ENCODE results near the gene ALDH18A1. TPM values are rescaled to one million over a fixed set of nuclear protein-coding genes. Genes with fewer than 3 reads are reported as not detected.

The ALDH18A1 gene
- total and polyA plus RNA-seq, 2 experiments from 2014 or later: 92.4 to 121 TPM

- peak overlapping the region; percentile 84 for H3K9ac ChIP-seq
- H4K20me1 ChIP-seq (ENCODE audit: insufficient read depth): peaks cover 8% of the 10 kb centered on the region; the same call in 1 of the 2 replicates
- 1 to 3% methylated on average over 22 to 23 of the region's 23 CpGs for WGBS, 2 experiments (ENCODE audit: low coverage in 1 of 2, low lambda C conversion rate in 2 of 2, missing lambda C conversion rate in 2 of 2)
- peaks cover 25% of the 10 kb centered on the region for H3K36me3 ChIP-seq (ENCODE audit: low read depth)
- peak; percentile 50 for DNase-seq
- H3K9me3 ChIP-seq (ENCODE audit: low read depth): no peaks in the 10 kb centered on the region
- peak overlapping the region; percentile 95 for H3K4me3 ChIP-seq
- H3F3A ChIP-seq (ENCODE audit: insufficient read depth): 0 out of 2 replicates have a peak, but pooled peaks cover 7% of the 10 kb centered on the region
- peak overlapping the region; percentile 96 for H3K4me2 ChIP-seq (ENCODE audit: unreplicated experiment)
- H3K27ac ChIP-seq: peak overlapping the region; percentile 40
- in situ Hi-C loops (cut with MboI): no loop called here
- H3K9me2 ChIP-seq (ENCODE audit: insufficient read depth): no peaks in the 10 kb centered on the region
- peaks cover 12% of the 10 kb centered on the region for H3K4me1 ChIP-seq (ENCODE audit: insufficient read depth)
- TF ChIP-seq EZH2phosphoT487 (IDR thresholded peaks at IDR 0.05; ENCODE audit: insufficient read depth, low read depth): no peak
- no peak for TF ChIP-seq EZH2 (IDR thresholded peaks at IDR 0.05; ENCODE audit: insufficient read depth, poor library complexity, severe bottlenecking)
- H3K27me3 ChIP-seq (replicated peaks; ENCODE audit: insufficient read depth): no peaks in the 10 kb centered on the region
- peak overlapping the region; percentile 84 for H2AFZ ChIP-seq
- H3K79me2 ChIP-seq (ENCODE audit: insufficient read depth): peaks cover 59% of the 10 kb centered on the region
Measured at GRCh38 chr10:95655571-95656290, 780 bp downstream of the ALDH18A1 start.

GRCh38 chr10:95653895-95654294 is 2.6 kb downstream of the ALDH18A1 start:
- H3F3A ChIP-seq (ENCODE audit: insufficient read depth): no peaks in the 10 kb centered on the region
- H3K9me3 ChIP-seq (ENCODE audit: low read depth): no peaks in the 10 kb centered on the region
- H3K27ac ChIP-seq: no peak overlapping the region
- no peak overlapping the region for H3K4me3 ChIP-seq
- H3K9me2 ChIP-seq (ENCODE audit: insufficient read depth): no peaks in the 10 kb centered on the region
- H3K4me2 ChIP-seq (ENCODE audit: unreplicated experiment): no peak overlapping the region
- DNase-seq: no peak
- H3K27me3 ChIP-seq (replicated peaks; ENCODE audit: insufficient read depth): no peaks in the 10 kb centered on the region
- TF ChIP-seq EZH2 (IDR thresholded peaks at IDR 0.05; ENCODE audit: insufficient read depth, poor library complexity, severe bottlenecking) (no peak), EZH2phosphoT487 (IDR thresholded peaks at IDR 0.05; ENCODE audit: insufficient read depth, low read depth) (no peak)
- H3K4me1 ChIP-seq (ENCODE audit: insufficient read depth): peaks cover 8% of the 10 kb centered on the region; the same call in 1 of the 2 replicates
- H4K20me1 ChIP-seq (ENCODE audit: insufficient read depth): peaks cover 14% of the 10 kb centered on the region; the same call in 1 of the 2 replicates
- 99% methylated on average over 5 of the region's 5 CpGs for WGBS, 2 experiments (ENCODE audit: low coverage in 1 of 2, low lambda C conversion rate in 2 of 2, missing lambda C conversion rate in 2 of 2)
- H3K79me2 ChIP-seq (ENCODE audit: insufficient read depth): peaks cover 77% of the 10 kb centered on the region
- no peak overlapping the region for H2AFZ ChIP-seq
- in situ Hi-C loops (cut with MboI): no loop called here
- no peak overlapping the region for H3K9ac ChIP-seq
- peaks cover 37% of the 10 kb centered on the region for H3K36me3 ChIP-seq (ENCODE audit: low read depth)

- Histone ChIP-seq H3K36me3 (ENCODE audit: low read depth) (peaks cover 54% of the 10 kb centered on the region), H3K79me2 (ENCODE audit: insufficient read depth) (peaks cover 100% of the 10 kb centered on the region), H3K4me1 (ENCODE audit: insufficient read depth) (peaks cover 8% of the 10 kb centered on the region; the same call in 1 of the 2 replicates), H3K4me2 (ENCODE audit: unreplicated experiment) (no peak overlapping the region), H3K9me3 (ENCODE audit: low read depth) (no peaks in the 10 kb centered on the region), H3K27ac (no peak overlapping the region), H3F3A (ENCODE audit: insufficient read depth) (no peaks in the 10 kb centered on the region), H3K27me3 (replicated peaks; ENCODE audit: insufficient read depth) (no peaks in the 10 kb centered on the region), H4K20me1 (ENCODE audit: insufficient read depth) (peaks cover 18% of the 10 kb centered on the region; the same call in 1 of the 2 replicates), H3K9me2 (ENCODE audit: insufficient read depth) (no peaks in the 10 kb centered on the region), H2AFZ (no peak overlapping the region), H3K4me3 (no peak overlapping the region), H3K9ac (no peak overlapping the region)
- in situ Hi-C loops (cut with MboI): no loop called here
- DNase-seq: peak; percentile 21
- TF ChIP-seq EZH2phosphoT487 (IDR thresholded peaks at IDR 0.05; ENCODE audit: insufficient read depth, low read depth): no peak
- no peak for TF ChIP-seq EZH2 (IDR thresholded peaks at IDR 0.05; ENCODE audit: insufficient read depth, poor library complexity, severe bottlenecking)
- 95 to 100% methylated on average over 1 of the region's 1 CpG for WGBS, 2 experiments (ENCODE audit: low coverage in 1 of 2, low lambda C conversion rate in 2 of 2, missing lambda C conversion rate in 2 of 2)
Measured at GRCh38 chr10:95651346-95652060, 5.0 kb downstream of the ALDH18A1 start.

GRCh38 chr10:95650232-95650631 is 6.3 kb downstream of the ALDH18A1 start:
- H3F3A ChIP-seq (ENCODE audit: insufficient read depth): no peaks in the 10 kb centered on the region
- no peaks in the 10 kb centered on the region for H3K9me3 ChIP-seq (ENCODE audit: low read depth)
- WGBS, 2 experiments (ENCODE audit: low coverage in 1 of 2, low lambda C conversion rate in 2 of 2, missing lambda C conversion rate in 2 of 2): 88 to 93% methylated on average over 2 of the region's 2 CpGs
- TF ChIP-seq EZH2 (IDR thresholded peaks at IDR 0.05; ENCODE audit: insufficient read depth, poor library complexity, severe bottlenecking): no peak
- TF ChIP-seq EZH2phosphoT487 (IDR thresholded peaks at IDR 0.05; ENCODE audit: insufficient read depth, low read depth): no peak
- no peak overlapping the region for H3K27ac ChIP-seq
- peaks cover 66% of the 10 kb centered on the region for H3K36me3 ChIP-seq (ENCODE audit: low read depth)
- H3K4me2 ChIP-seq (ENCODE audit: unreplicated experiment): no peak overlapping the region
- H3K9me2 ChIP-seq (ENCODE audit: insufficient read depth): no peaks in the 10 kb centered on the region
- H2AFZ ChIP-seq: no peak overlapping the region
- H3K79me2 ChIP-seq (ENCODE audit: insufficient read depth): peaks cover 100% of the 10 kb centered on the region
- no peak for DNase-seq
- peaks cover 8% of the 10 kb centered on the region; the same call in 1 of the 2 replicates for H3K4me1 ChIP-seq (ENCODE audit: insufficient read depth)
- H4K20me1 ChIP-seq (ENCODE audit: insufficient read depth): peaks cover 18% of the 10 kb centered on the region; the same call in 1 of the 2 replicates
- H3K4me3 ChIP-seq: no peak overlapping the region
- H3K9ac ChIP-seq: no peak overlapping the region
- in situ Hi-C loops (cut with MboI): no loop called here
- H3K27me3 ChIP-seq (replicated peaks; ENCODE audit: insufficient read depth): no peaks in the 10 kb centered on the region
